ENCODE data around the gene PHLPP1.

- no peak for TF ChIP-seq EP300 (IDR thresholded peaks at IDR 0.05; ENCODE audit: low read depth)
- no peak for TF ChIP-seq CTCF (IDR thresholded peaks at IDR 0.05)
- TF ChIP-seq POLR2A (IDR thresholded peaks at IDR 0.05) = no peak
These were observed 24.6 kb downstream of the PHLPP1 start for GRCh38 chr18:62739911-62740310.
